Kidney tubule cell (primary cell): ENCODE data around the gene RAB40C.

Source experiments
- DNase-seq: peaks from one replicate; pipeline ENCODE4 v3.0.0-alpha.2; 2018; ENCODE audit warnings: low spot score

RAB40C gene, protein sequence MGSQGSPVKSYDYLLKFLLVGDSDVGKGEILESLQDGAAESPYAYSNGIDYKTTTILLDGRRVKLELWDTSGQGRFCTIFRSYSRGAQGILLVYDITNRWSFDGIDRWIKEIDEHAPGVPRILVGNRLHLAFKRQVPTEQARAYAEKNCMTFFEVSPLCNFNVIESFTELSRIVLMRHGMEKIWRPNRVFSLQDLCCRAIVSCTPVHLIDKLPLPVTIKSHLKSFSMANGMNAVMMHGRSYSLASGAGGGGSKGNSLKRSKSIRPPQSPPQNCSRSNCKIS

GRCh38 chr16:589658-590187, at the start of gene RAB40C:
TSS of gene RAB40C (plus strand) at chr16:590066. CDS start at chr16:590292, 226 bp downstream.
- peak; percentile 98 for DNase-seq

DNA sequence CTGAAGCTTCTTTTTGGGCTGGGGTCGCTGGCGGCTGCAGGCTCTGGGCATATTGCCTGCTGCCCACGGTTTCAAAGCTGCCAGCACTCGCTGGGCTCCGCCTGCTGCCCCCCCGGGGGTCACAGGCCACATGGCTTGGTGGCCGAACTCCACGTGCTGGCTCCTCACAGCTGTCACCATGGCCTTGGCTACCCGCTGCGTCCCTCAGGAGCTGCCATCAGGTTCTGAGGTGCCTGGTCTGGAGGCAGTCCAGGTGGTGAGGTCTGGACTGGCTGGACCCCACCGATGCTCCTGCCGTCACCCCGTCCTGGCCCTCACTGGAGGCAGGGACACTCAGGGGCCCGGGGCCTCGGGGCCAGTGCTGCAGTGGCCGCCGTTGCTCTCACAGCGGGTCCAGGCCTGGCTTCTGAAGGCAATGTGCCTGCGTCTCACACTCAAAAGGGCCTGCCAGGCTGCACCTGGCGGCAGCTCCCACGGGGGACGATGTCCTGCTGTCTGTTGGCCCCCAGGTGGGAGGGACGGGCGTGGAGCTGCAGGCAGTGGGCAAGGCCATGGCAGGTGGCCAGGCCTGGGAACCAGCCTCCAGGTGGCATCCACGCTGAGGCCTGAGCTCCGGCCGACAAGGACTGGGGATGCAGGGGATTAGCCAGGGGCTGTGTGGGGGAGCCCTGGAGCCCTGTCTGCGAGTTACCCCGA, 49.1 kb upstream of the RAB40C start:
- no peak for DNase-seq

- DNase-seq, result no peak
Observed at GRCh38 chr16:543301-544164, 46.3 kb upstream of the RAB40C start.

DNA sequence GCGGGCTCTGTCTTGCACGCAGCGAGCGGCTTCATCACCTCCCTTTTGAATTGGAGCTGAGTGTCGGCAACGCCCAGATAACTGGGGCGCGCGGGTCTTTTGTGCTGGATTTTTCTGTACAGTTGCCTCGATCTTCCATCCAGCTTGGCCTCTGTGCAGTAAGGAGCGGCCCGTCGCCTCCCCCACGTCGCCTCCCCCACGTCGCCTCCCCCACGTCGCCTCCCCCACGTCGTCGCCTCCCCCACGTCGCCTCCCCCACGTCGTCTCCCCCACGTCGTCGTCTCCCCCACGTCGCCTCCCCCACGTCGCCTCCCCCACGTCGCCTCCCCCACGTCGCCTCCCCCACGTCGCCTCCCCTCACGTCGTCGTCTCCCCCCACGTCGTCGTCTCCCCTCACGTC, 45.3 kb upstream of the RAB40C start:
- no peak for DNase-seq

DNA sequence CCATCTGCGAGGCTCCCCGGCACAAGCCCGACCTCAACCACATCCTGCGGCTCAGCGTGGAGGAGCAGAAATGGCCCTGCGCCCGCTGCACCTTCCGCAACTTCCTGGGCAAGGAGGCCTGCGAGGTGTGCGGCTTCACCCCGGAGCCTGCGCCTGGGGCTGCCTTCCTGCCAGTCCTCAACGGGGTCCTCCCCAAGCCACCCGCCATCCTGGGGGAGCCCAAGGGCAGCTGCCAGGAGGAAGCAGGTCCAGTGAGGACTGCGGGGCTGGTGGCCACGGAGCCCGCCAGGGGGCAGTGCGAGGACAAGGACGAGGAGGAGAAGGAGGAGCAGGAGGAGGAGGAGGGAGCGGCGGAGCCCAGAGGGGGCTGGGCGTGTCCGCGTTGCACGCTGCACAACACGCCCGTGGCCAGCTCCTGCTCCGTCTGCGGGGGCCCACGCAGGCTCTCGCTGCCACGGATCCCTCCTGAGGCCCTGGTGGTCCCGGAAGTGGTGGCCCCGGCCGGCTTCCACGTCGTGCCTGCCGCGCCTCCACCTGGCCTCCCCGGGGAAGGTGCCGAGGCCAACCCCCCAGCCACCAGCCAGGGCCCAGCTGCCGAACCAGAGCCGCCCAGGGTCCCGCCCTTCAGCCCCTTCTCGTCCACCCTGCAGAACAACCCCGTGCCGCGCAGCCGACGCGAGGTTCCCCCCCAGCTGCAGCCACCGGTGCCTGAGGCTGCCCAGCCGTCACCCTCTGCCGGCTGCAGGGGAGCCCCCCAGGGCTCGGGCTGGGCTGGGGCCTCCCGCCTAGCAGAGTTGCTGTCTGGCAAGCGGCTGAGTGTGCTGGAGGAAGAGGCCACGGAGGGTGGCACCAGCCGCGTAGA, 42.7 kb upstream of the RAB40C start:
- peak; percentile 48 for DNase-seq

DNA sequence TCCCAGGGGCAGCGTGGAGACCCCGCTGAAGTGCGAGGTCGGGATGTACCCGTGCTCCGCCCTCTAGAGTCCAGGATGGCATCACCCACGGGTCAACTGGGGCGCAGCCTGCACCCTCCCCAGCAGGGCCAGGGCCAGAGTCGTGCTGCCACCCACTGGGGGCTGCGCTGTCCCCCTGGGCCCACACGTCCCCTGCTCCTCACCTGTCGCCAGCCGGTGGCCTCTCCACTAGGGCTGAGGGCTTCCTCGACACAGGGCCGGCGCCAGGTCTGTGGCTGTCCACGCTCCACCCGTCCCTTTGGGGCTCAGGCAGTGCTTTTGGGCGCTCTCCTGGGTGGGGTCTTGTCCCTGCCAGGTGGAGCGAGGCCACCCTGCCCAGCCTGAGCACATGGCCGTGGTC, 41.3 kb upstream of the RAB40C start:
- no peak for DNase-seq

GRCh38 chr16:549544-550263, 40.2 kb upstream of the RAB40C start:
- DNase-seq, result no peak

- DNase-seq, result no peak
Observed at GRCh38 chr16:551210-551609, 38.7 kb upstream of the RAB40C start.

DNA sequence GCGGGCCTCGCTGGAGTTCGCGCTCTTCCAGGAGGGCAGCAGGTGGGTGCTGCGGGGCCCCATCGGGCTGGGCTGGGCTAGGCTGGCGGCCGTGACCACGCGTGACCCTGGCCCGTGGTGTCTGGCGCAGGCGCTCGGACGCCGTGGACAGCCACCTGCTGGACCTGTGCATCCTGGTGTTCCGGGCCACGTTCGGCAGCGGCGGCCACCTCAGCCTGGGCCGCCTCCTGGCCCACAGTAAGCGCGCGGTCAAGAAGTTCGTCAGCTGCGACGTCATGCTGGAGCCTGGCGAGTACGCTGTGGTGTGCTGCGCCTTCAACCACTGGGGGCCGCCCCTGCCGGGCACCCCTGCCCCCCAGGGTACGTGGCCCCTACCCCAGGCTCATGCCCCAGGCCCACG, 37.7 kb upstream of the RAB40C start:
- DNase-seq, result no peak

DNA sequence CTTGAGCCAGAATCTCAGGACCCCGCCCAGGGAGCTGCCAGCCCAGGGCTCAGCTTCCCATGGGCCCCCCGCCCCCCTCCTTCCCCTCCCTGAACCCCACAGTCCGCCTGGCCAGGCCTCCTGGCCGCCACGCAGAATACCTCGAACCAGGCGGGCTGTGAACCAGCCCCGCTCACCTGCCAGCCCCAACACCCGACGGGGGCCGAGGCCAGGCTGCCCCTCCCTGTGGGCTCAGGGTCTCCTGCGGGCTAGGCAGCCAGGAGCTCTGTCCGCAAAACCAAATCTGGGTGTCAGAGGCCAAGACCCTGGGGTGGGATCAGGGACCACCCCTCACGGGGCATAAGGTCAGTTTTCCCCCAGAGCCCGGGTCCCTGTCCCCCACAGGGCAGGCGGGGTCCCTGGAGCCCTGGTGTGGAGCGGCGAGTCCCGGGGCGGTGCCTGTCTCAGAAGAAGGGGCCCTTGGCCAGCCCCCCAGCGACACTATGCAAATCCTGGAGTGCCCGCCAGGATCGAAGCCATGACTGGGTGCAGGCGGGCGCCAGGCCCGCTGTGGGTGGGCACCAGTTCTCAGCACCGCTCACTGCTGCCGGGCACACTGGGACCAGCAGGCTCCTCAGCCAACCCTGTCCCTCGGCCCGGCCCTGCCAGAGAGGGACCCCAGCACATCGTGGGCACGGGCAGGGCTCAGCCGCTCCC, 36.1 kb upstream of the RAB40C start:
- DNase-seq, result no peak

DNA sequence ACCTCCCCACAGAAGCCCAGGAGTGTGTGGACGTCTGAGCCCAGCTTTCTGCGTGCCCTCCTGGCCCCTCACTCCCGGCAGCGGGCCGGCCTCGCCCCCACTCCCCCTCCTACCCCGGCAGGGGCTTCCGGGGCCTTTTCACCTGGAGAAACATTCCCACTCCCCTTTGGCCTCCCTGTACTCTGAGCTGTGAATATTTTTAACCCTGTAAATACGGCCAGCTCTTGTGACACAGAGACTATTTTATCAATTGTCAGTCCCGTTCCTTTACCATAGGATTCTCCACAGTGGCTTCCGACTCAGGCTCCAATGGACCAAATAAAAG, 35.6 kb upstream of the RAB40C start:
- no peak for DNase-seq

GRCh38 chr16:554640-555365, 35.1 kb upstream of the RAB40C start:
- peak; percentile 9 for DNase-seq

- DNase-seq, result no peak
Observed at GRCh38 chr16:555528-556473, 34.1 kb upstream of the RAB40C start.

GRCh38 chr16:556474-557173, 33.2 kb upstream of the RAB40C start:
- DNase-seq, result no peak

DNA sequence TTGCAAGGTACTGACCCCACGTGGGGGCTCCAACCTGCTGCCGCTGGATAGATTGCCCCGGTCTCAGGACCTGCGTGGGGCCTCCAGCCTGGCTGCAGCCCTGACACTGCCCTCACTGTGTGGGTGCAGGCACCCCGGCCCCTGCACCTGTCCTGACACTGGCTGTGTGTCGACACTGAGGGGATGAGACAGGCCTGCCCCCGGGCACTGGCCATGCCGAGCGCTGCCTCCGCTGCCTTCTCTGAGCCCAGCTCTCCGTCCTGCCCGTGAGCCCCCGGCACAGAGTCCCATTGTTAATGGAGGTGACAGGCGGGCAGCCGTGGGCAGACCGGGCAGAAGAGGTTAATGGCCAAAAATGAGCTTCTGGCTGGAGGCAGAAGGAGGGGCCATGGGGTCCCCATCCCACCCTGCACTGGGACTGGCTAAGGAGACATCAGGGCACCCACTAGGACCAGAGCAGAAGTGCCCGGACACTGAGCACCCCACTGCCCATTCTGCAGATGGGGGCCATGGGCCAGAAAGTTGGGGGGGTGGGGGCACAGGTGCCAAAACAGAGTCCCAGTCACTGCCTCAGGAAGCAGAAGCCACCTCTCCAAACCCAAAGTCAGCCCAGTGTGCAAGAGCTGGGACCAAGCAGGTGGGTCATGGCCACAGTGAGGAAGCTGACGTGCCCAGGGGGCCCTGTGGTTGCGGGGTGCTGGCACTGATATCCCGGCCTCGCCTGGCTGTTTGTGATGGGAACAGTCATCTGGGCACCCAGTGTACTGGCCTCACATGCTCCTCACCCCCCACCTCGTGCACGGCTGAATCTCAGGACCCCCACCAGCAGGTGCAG, 32.2 kb upstream of the RAB40C start:
- no peak for DNase-seq

- peak; percentile 19 for DNase-seq
Observed at GRCh38 chr16:558298-559020, 31.4 kb upstream of the RAB40C start.
